Left renal cortex interstitium (tissue), 4 donors: ENCODE measurements around the gene GARS1. TPM values are rescaled to one million over a fixed set of nuclear protein-coding genes. Genes with fewer than 3 reads are reported as not detected.

Experiments
- DNase-seq, 4 donors: peaks; one replicate each; pipeline ENCODE4 v3.0.0-alpha.2; 2013; ENCODE audit warnings: low read depth in 4 of 4, low spot score in 2 of 4, missing footprints in 1 of 4
- polyA plus RNA-seq, 4 donors: library from polyadenylated mRNA; unstranded; fragments of 120-200 nt; gene quantifications; one replicate each; pipeline ENCODE4 v1.2.1, GENCODE V29; 2013; ENCODE audit not compliant: insufficient read length in 4 of 4

The GARS1 gene, protein sequence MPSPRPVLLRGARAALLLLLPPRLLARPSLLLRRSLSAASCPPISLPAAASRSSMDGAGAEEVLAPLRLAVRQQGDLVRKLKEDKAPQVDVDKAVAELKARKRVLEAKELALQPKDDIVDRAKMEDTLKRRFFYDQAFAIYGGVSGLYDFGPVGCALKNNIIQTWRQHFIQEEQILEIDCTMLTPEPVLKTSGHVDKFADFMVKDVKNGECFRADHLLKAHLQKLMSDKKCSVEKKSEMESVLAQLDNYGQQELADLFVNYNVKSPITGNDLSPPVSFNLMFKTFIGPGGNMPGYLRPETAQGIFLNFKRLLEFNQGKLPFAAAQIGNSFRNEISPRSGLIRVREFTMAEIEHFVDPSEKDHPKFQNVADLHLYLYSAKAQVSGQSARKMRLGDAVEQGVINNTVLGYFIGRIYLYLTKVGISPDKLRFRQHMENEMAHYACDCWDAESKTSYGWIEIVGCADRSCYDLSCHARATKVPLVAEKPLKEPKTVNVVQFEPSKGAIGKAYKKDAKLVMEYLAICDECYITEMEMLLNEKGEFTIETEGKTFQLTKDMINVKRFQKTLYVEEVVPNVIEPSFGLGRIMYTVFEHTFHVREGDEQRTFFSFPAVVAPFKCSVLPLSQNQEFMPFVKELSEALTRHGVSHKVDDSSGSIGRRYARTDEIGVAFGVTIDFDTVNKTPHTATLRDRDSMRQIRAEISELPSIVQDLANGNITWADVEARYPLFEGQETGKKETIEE
- polyA plus RNA-seq = 100 to 1,000 TPM in 1 of 4 donors, 10 to 100 TPM in 3; 81.4 to 103 (median 92.7) TPM

DNA sequence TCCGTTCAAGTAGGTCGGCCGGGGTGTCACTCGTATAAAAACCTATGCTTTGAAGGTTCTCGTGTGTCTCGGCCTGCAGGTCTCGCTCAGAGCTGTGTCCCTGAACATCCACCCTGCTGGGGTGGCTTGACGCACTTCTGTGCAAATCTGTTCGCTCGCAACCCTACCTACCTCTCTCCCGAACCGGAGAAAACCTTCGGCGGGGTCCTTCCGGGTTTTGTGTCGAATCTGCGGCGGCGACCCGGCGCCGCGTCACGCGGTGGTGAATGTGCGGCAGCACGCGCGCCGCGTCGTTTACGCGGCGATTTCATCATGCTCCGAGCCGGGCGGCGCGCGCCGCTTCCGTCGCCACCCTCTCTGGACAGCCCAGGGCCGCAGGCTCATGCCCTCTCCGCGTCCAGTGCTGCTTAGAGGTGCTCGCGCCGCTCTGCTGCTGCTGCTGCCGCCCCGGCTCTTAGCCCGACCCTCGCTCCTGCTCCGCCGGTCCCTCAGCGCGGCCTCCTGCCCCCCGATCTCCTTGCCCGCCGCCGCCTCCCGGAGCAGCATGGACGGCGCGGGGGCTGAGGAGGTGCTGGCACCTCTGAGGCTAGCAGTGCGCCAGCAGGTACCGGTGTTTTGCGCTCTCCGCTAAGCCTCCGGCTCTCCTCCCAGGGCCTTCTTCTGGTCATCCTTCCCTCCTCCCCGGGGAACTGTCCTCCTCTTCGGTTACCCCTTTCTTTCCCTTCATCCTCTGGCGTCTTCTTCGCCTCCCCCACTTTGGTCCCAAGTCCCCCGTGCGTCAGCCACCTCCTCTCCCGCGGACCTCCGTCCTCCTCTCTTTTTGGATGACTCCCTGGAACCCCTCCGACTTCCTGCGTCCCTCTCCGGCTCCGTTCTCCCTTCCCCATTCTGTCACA is at the start of gene GARS1:
Gene GARS1, plus strand, starts transcription at position 339 of the 896 bp plus-strand sequence. Its CDS starts 44 bp downstream, at position 383.
- peak; percentile 80 to 85 (median 84) for DNase-seq

DNA sequence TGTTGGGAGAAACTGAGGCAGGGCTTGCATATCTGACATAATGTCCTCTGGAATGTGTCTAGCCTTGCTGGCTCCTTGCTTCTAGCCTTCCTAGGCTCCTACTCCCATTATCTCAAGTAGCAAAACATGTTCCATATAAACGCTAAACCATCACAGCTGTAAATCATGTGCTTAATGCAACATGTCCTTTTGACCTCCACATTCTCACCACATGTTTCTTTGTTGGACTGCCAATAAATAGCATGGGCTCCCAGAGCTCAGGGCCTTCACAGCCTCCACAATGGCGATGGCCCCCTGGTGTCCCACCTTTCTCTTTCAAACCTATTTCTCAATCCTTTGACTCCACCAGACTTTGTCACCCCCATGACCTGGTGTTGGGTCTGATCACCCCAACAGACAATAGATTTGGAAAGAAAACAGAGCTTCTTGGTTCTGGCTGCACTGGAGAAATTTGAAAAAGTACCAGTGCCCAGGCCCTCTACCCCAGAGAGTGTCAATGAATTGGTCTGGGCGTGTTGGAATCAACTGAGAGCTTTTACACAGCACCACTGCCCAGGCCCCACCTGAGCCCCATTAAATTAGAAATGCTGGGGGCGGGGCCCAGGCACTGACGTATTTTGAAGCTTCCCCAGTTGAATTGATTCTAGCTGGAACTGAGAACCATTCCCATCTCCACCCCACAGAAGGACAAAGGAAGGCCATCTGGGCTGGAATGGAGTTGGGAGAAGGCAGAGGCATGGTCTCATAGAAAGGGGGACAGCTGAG is 48.7 kb upstream of the GARS1 start:
- DNase-seq = no peak

DNA sequence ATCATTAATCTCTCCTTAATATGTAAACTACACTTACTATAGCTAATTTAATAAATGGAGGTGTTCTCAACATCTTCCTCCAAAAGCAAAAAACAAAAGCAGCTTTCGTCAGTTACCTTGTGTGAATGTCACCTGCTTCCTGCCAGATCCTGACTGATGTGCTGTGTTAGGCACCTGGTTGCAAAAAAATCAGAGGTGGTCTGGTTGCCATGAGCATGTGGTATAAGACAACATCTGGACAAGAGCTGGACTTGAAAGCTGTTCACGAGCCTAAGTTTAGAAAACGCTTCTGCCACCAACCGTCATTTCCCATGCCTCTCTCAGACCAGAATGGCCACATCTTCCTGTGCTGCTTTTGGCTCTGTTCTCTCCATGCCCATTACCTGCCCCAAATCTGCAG is 48.1 kb upstream of the GARS1 start:
- no peak for DNase-seq

DNA sequence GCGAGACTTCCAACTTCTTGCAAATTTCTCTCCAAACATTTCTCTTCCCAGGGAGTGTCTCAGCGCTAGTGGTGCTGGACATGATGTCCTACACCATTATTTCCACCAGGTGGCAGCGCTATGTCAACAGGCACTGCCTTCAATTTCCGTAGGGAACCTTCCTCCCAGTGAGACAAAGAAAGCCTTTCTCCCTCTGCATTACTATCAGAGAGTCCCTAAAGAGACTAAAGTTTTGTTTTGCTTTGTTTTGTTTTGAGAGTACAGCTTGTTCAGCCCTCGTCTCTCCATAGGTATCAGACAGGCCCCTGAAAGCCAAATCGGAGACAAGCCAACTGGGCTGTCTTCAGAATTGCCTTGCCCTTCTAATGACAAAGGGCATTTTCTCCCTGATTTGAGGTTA is 45.8 kb upstream of the GARS1 start:
- peak in 3 of 4 donors; percentile 37 to 79 (median 55) for DNase-seq

DNA sequence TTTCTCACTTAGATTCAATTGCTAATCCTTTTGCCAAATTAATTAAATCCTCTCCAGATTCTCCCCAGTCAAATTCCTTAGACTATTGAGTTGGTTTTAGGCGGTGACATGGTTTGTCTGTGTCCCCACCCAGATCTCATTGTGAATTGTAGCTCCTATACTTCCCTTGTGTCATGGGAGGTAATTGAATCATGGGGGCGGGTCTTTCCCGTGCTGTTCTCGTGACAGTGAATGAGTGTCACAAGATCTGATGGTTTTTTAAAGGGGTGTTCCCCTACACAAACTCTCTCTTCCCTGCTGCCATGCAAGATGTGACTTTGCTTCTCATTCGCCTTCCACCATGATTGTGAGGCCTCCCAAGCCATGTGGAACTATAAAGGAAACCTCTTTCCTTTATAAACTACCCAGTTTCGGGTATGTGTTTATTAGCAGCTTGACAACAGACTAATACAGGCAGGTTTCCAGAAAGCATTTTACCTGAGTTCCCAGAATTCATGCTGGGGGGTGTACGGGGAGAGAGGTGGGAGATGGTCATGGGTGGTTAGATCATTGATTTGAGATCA is 44.7 kb upstream of the GARS1 start:
- DNase-seq = no peak

DNA sequence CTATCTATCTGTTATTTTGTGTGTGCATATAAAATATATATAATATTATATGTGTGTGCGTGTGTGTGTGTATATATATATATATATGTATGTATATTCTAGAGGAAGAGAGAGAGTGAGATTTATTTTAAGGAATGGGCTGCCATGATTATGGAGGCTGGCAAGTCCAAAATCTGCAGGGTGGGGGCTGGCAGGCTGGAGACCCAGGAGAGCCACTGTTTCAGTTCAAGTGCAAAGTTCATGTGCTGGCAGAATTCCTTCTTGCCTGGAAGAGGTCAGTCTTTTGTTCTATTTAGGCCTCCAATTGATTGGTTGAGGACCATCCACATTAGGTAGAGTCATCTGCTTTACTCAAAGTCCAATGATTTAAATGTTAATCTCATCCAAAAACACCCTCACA is 42.3 kb upstream of the GARS1 start:
- DNase-seq = no peak

DNA sequence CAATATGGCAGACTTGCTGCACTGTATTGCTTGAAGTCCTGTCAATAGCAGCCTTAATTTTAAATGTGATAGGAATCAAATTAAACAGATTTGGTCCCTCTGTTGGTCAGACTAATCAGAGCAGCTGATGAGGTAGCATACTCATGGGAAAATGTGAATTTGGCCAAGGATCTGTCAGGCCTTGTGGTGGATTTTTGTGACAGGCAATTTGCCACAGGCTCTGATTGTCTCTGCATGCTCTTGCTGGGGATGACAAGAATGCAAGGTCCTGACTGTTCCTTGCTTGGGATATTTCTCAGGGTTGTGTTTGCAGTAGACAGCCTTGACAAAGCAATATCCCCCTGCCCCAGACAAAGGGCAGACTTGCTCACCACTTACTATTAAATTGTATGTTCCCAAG is 41.5 kb upstream of the GARS1 start:
- DNase-seq = no peak

DNA sequence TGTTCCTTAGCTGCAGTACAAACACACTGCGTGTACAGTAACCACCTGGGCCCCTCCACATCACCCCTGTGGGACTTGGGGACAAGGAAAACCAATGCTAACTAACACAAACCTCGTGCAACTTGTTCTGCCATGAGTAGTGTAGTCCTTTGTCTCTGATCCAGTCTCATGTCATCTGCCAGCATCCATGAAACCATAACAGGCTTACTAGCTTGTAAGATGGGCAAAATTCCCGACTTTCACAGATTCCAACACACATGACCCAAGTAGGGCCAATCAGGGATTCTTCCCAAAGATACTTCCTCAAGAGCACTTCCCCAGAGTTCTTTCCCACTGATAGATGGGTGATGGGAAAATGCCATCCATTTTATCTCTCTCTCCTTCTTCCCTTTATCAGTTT is 41.1 kb upstream of the GARS1 start:
- DNase-seq = no peak

DNA sequence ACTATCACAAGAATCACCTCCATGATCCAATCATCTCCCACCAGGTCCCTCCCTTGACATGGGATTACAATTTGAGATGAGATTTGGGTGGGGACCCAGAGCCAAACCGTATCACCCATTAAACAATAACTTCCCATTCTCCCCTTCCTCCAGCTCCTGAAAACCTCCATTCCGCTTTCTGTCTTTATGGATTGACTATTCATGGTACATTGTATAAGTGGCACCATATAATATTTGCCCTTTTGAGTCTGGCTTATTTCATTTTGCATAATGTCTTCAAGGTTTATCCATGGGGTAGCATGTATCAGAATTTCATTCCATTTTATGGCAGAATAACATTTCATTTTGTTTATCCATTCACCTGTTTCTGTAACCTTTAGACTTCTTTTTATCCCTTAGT is 39.2 kb upstream of the GARS1 start:
- DNase-seq = no peak

DNA sequence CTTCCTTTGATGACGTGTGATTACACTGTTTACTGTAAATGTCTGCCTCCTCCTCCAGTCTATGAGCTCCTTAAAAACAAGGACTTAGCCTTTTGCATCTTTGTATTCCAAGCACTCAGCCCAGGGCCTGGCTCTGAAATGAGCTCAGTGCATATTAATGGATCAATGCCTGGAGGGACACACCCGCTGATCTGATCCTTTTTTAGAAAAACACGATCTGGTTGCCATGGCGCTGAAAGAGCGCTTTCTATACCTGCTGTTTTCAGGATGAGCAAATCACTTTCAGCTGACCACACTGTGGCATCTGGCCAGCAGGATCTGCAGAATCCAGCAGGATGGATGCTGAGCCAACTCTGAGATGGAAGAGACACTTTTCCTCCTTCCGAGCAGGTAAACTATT is 37.8 kb upstream of the GARS1 start:
- no peak for DNase-seq

DNA sequence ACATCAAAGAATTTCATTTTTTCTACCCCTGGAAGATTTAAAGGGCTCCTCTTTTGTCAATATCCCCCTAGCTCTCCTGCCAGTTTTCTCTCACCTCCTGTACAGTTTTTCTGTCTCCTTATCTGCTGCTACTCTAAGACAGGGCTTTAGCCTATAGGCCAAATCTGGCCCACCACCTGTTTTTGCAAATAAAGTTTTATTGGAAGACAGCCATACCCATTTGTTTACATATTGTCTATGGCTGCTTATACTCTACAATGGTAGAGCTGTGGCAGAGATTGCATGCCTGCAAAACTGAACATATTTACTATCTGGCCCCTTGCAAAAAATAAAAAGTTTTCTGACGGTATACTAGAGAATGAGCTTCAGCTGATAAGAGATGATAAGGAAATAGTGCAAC is 37.4 kb upstream of the GARS1 start:
- no peak for DNase-seq

DNA sequence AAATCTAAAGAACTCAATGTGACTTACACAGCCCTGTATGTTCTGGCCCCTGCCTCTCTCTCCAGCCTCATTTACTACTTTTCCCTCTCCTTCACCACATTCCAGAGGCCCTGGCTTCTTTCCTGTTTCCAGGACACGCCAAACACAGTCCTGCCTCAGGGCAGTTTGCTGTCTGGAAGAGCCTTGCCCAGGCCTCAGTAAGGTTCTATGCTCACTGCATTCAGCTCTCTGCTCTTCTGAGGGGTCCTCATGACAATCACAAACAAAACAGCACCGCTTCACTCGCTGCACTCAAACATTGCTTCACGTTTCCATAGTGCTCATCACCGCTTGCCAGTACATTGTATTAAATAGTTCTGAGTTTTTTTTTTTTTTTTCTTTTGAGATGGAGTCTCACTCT is 35.1 kb upstream of the GARS1 start:
- DNase-seq = no peak

DNA sequence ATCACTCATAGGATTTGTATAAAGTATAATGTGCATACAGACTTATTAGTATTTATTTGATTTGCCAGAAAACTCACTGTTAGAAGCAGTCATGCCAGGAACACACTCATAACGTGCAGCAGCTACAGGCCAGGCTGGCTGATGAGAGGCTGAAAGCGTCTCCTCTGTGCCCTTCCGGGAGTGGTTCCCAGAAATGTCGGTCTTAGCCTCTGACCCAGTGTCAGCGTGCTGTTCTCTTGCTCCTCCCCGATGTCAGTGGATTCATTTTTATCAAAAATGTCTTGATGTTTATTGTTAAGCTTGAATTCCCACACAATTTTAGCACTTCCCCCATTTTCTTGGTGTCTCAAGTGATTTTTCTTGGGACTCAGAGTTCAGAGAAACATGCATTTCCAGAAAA is 33.3 kb upstream of the GARS1 start:
- no peak for DNase-seq

DNA sequence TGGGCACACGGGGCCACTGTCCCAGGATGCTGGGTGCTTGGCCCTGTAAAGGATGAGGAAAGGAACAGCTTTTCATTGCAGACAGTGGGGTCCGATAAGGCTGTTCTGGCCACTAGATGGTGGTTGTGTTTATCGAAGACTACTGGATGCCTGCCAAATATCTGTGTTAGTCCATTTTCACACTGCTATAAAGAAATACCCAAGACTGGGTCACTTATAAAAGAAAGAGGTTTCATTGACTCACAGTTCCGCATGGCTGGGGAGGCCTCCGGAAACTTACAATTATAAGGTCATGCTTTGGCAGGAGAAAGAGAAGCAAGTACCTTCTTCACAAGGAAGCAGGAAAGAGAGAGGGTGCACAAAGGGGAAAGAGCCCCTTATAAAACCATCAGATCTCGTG is 32.2 kb upstream of the GARS1 start:
- DNase-seq = no peak

DNA sequence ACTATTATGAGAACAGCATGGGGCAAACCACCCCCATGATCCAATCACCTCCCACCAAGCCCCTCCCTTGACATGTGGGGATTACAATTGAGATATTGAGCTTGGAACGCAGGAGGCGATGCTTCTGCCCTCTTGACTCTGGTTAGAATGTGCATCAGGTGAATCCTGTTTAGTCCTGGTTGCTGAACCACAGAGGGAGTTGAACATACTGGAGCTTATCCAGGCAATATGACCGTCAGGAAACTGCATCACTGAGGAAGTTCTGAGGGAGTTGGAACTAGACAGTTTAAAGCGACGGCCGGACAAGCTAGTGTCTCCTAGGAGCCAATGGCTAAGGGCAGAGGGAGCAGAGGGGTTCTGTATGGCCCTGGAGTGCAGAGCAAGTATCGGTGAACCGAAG is 31.8 kb upstream of the GARS1 start:
- no peak for DNase-seq

DNA sequence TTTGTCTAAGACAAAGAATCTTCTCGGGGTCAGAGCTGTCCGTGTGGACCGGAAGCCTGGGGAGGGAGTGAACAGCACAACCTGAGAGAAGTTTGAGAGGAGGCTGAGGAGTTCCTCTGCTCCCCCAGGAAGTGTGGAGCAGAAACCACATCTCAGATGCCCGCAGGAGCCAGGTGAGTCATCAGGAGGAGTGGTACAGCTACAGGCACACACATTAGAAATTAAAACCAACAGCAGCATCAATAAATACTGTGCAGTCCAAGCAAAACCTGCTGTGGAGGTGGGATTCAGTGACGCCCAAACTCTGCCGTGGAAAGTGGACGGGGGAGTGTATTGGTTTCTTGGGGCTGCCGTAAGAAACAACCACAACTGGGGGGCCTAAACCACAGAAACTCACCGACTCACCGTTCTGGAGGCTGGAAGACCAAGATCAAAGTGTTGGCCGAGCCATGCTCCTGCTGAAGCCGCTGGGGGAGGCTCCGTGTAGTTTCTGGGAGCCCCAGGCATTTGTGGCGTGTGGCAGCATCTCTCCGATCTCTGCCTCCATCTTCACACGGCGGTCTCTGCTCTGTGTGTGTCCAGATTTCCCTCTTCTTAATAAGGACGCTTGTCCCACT is 31.2 kb upstream of the GARS1 start:
- DNase-seq = no peak

DNA sequence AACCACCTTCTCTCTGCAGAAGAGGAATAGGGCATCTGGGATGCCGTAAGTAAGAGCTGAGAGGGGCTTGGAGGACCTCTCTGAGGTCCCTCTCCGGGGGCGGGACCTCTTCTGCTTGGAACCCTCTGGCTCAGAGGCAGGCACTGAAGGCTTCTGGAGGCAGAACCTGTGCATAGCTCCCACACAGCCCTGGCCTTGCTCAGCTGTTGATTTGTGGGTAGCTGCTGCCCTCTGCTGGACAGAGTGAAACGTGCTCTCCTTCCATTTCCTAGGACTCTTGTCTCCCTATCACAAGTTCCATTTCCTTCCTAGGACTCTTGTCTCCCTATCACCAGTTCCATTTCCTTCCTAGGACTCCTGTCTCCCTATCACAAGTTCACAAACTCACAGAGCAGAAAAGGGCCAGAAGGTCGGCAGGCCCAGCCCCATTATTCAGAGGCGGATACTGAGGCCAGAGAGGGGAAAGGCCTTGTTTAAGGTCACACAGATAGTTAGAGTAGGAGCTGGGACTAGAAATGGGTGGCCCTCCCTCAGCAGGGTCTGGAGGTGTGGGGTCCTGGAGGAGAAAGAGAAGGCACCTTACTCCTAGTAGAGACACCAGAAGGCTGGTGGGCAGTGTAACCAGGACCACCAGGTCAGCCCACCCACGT is 30.3 kb upstream of the GARS1 start:
- DNase-seq = peak in 3 of 4 donors; percentile 68 to 82 (median 72)

DNA sequence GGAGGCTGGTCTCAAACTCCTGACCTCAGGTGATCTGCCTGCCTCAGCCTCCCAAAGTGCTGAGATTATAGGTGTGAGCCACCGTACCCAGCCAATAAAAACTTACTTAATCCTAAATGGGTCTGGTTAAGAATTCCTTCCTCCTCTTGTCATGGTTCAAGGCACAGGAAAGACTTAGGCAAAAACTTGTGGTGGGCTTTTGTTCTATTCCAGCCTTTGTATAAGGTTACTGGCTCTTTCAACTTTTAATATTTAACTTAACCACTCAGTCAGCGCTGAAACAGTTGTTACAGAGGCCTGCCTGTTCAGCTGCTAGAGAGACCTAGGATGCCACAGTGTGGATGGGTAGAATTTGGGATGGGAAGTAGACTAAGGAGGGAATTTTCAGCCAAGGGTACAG is 28.1 kb upstream of the GARS1 start:
- no peak for DNase-seq

DNA sequence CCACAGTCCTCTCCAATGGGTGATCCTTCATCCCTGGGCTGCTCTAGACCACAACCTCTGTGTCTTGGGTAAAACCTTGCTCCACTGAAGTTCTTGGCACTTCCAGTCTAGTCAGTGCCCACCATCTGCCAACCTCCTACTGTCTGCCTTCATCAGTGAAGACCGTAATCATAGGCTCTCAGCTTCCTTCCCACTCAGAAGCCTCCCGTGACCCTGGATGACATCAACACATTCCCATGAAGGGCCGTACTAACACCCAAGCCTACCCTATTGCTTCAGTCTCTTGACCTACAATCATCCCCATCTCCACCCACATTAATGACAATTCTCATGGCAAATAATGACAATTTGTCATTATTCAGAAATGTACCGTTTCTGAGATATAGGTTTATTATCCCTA is 27.6 kb upstream of the GARS1 start:
- no peak for DNase-seq
